Epidermal melanocyte (primary cell): ENCODE results near the gene TMEM53.

Experiments
- DNase-seq: peaks from one replicate; pipeline ENCODE4 v3.0.0; 2011; ENCODE audit warnings: low spot score; ENCODE audit not compliant: insufficient read length

TMEM53 gene

GRCh38 chr1:44630116-44630515 lies 44.2 kb downstream of the TMEM53 start:
- DNase-seq: no peak

- DNase-seq: no peak
These were observed 45.1 kb downstream of the TMEM53 start for GRCh38 chr1:44628962-44629756.

DNA sequence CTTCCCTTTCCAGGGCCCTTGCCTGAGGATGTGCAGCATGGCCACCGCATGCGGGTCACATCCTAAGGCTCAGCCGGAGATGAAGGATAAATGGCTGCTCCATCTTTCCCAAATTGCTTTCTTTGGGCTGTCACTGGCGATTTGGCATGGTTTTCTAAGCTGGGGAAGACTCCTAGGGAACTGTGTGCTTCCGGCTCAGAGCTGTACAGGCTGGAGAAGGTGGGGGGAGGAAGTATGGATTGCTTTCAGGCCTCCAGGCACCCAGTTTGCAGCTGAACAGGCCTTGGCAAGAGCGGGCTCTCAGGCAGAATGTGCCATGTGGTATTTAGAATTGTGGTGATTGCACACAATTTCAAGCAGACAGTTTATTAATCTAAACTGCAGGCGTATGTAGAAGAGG lies 48.9 kb downstream of the TMEM53 start:
- DNase-seq: no peak

DNA sequence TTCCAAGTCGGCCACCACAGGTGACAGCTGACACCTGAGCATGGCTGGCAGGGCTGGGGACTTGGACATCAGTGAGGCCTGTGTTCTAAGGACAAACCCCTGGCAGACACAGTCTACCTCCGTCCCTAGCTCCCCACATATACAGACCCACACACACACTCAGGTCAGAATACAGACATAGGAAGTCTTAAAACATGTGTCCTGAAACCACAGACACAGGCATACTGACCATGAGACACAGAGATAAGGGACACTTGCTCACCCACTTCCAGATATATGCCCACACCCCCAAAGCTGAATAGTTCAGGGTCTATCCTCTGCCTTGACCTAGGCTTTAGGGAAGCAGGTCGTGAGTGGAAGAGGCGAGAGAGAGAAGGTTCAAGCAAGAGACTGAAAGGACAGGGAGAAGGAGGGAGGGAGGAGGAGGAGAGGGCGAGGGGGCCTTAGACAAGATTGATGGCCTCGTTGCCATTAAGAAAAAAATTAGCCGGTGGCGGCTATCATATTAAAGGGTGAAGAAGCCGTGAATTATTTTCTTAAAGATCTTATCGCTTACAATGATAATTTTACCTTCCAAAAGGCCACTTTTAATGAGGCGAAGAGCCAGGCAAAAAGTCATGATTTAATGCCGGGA lies 49.9 kb downstream of the TMEM53 start:
- DNase-seq: no peak

DNA sequence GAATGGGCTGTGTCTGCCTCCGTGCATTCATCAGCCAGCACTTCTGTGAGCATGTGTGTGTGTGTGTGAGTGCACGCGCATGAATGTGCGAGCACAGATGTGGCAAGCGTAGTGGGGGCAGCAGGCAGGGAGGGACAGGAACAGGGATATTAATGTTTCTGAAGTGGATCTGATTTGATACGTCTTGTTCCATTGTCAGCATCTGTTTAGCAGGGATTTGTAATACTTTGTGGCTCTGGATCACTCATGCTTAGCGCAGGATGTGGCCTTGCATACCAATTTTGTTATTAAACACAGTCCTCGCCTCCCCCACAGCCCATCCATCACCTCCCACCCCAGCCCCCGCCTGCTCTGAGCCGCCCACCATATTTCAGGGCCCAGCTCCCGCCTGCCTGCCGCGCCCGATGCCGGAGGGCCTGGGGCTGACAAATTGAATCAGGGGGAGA lies 52.4 kb downstream of the TMEM53 start:
- no peak for DNase-seq

- no peak for DNase-seq
These were observed 54.2 kb downstream of the TMEM53 start for GRCh38 chr1:44620072-44620471.

- DNase-seq: no peak
These were observed 54.9 kb downstream of the TMEM53 start for GRCh38 chr1:44619261-44619900.

DNA sequence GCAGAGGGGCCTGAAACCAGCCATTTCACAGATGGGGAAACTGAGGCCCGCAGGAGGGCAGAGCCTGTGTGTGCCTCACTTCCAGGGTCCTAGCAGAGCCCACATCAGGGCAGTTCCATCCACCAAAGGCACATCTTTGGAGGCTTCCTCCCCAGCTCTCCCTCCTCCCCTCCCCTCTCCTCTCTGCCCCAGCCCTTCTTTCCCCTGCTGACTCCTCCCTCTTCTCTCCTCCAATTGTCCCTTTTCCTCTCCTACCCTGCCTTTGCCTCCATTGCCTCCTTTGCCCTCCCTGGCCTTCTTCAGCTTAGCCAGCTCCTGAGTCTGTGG lies 56.6 kb downstream of the TMEM53 start:
- no peak for DNase-seq

DNA sequence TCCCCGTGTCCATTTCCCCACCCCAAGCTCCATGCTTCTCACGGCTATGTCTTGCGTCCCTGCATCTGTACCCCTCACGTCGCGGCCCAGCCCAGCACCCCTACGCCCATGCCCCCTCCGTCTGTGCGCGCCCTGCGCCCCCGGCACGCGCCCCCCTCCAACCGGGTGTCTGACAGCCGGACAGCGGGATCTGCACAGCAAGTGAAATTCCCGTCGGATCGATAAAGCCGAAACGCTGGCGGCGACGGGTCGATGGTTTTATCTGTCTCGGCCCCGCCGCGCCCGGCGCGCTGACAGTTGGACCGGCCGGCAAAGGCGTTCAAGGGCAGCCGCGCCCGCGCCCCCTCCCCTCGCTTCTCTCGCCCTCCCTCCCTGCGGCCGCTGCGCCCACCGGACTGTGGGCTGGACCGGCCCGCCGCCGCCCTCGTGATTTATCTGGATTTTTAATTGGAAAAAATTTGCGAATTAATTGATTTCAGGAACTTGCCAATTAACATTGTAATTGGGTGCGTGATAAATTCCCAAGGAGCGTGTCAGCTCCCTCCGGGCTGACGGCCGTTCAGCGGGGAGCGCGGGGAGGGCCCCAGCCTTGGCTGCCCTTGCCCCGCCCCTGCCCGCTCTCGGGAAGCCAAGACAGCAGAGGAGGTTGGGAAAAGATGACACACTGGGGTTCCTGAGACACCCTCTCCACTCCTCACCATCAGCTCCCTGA lies 57.1 kb downstream of the TMEM53 start:
- DNase-seq: peak; percentile 77

GRCh38 chr1:44616284-44616990 lies 57.8 kb downstream of the TMEM53 start:
- no peak for DNase-seq

DNA sequence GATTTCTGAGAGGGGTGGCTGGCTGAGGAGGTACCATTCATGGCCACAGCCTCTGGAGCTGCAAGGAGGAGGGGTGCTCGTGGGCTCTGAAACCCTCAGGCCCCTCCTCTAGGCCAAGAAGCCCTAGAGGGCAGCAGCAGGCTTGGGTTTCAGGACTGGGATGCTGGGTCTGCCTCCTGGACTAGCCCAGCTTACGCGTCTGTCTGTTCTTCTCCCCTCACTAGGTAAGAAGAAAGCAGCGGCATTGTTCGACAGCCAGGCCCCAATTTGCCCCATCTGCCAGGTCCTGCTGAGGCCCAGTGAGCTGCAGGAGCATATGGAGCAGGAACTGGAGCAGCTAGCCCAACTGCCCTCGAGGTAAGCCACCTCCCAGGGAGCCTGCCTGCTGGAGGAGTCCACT lies 60.3 kb downstream of the TMEM53 start:
- DNase-seq: no peak

DNA sequence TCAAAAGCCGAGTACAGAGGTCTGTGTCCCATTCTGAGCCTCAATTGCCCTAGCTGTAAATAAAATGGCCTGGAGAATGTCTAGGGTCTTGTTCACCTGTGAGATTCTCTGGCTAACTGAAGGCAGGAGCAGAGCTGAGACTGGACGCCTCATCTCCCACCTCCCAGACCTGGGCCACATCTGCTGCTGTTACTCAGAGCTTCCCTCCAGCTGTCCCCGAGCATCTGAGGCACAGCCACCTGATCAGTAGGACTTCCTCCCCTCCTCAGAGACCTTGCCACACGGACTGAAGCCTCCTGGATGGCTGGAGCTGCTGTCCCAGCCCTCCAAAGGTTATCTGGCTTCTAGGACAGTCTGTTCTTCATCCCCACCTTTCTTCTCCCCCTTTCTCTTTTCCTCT lies 62.4 kb downstream of the TMEM53 start:
- DNase-seq: no peak

DNA sequence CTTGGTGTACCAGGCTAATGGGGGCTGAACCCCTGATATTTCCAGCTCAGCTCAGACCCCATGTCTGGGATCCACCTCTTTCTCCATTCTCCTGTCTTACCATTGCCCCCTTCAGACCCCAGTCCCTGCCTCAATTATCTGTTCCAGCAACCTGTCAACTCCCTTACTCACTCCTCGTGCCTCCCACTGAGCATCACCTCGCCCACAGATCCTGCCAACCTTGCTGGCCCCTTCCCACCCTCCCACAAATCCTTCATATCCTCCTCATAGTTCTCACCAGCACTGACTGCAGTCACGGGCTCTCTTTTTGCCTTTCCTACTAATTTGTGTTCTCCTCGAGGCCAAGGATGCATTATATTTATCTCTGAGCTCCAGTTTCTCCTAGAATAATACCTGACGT lies 62.9 kb downstream of the TMEM53 start:
- DNase-seq: no peak

GRCh38 chr1:44610527-44611148 lies 63.6 kb downstream of the TMEM53 start:
- no peak for DNase-seq

DNA sequence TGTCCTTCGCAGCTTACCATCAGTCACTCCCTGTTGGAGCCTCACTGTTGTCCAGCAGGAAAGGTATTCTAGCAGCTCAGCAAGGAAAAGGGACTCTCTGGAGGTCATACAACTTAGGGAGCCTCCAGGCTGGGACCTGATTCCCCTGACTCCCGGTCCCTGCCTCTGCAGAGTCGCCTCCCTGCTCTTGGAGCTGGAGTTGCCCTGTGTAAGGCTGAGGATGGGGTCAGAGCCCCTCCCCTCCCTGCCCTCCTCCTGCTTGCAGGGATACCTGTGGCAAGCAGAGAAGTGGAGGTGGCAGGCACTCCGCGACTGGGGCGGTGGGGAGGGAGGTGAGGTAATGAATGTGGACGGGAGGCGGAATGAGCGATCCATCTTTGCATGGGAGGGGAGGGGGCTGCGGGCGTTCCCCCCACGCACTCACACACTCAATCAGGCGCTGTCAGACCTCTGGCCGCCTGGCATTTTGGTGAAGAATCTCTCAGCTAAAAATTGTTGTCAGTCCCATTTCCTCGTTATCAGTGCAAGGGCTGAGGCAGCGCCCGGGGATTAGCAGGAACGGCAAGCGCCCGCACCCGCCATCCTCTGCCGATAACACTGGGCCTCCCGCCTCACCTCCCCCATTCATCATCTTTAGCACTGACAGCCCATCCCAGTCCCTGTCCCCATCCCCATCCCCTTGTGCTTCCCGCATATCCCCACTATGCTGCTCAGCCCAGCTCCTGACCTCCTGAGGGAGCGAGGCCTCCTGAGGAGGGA lies 64.3 kb downstream of the TMEM53 start:
- DNase-seq: no peak

DNA sequence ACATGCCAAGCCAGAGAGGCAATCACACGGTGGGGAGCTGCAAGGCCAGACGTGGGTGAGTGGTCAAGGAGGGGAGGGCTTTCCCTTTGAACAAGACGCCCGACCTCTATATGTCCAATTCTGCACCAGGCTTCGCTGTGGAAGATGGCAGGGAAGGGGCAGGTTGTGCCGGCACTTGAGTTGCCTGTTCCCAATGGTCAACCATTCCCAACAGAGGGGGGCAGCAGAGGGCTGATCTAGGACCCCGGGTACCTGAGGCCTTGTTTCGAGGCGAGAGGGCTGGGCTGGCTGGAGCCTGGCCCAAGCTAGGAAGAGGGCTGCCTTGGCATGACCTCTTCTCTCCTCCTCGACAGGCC lies 64.9 kb downstream of the TMEM53 start:
- no peak for DNase-seq

GRCh38 chr1:44608141-44608540 lies 66.1 kb downstream of the TMEM53 start:
- DNase-seq: no peak

GRCh38 chr1:44606701-44607281 lies 67.5 kb downstream of the TMEM53 start:
- DNase-seq: no peak

DNA sequence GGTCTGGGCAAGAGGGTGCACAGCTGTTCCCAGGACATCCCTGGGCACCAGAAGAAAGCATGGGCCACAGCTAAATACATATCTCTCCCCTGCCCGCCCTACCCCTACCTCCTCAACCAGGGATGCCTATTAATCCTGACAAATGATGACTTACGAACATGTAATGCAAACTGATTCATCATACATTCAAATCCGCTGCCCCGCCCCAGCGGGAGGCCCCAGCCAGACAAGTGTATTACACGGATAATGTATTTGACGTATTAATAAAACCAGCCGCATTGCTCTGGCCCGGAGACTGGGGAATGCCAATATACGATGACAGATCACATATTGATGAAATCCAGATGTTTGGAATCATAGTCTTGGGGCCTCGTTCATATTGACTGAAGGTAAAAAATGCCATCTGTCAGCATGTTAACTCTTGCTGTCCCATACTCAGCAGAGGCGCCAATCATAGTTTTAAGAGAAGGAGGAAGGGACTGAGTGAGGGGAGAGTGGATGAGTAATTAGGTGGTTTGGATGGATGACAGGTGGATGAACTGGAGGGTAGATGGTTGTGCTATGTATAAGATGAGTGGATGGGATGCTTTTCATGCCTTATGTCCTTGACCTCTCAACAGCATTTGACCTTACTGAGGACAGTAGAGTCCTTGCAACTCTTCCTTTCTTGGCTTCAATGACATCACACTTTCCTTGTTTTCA lies 68.2 kb downstream of the TMEM53 start:
- no peak for DNase-seq
